K562 (cell line): Measurements from ENCODE around the gene RAB31. TPM values are rescaled to one million over a fixed set of nuclear protein-coding genes. Genes with fewer than 3 reads are reported as not detected.

Source experiments
- CBX2 ChIP-seq: fragments of 200-600 bp; sonication (generic); IDR thresholded peaks from one replicate; pipeline ENCODE4 v1.6.1; 2012; ENCODE audit warnings: mild to moderate bottlenecking, low read length, inconsistent platforms; ENCODE audit not compliant: insufficient read depth, poor library complexity, severe bottlenecking
- DEAF1 ChIP-seq: fragments of 450-650 bp; formaldehyde crosslinking; IDR thresholded peaks from 2 replicates; pipeline ENCODE4 v1.4.0; 2020; ENCODE audit warnings: mild to moderate bottlenecking, moderate library complexity
- FOXK1 ChIP-seq: sonication (generic); formaldehyde crosslinking; IDR thresholded peaks from 2 replicates; pipeline ENCODE4 v1.8.0; 2022; ENCODE audit warnings: missing genetic modification reagents, mild to moderate bottlenecking, borderline replicate concordance
- GTF2F1 ChIP-seq: IDR thresholded peaks from 2 replicates; pipeline ENCODE4 v1.6.1; 2011; ENCODE audit warnings: low read depth, low read length, improper control_type of control experiment
- GTF3C2 ChIP-seq: IDR thresholded peaks from 3 replicates; pipeline ENCODE4 v1.6.1; 2011; ENCODE audit warnings: borderline replicate concordance, mild to moderate bottlenecking, moderate library complexity; ENCODE audit not compliant: insufficient read length; ENCODE audit errors: extremely low read depth
- MYC ChIP-seq, 2 experiments: fragments of 250-450 bp in 1 of 2; sonication (Bioruptor Pico) in 1 of 2; IDR thresholded peaks; 2 replicates each; pipeline versions ENCODE4 v1.5.1 to v1.6.1; 2012 to 2021; ENCODE audit warnings: low read depth in 2 of 2, borderline replicate concordance in 1 of 2, improper control_type of control experiment in 1 of 2, low read length in 1 of 2, mild to moderate bottlenecking in 1 of 2, moderate library complexity in 1 of 2
- NR3C1 ChIP-seq: sonication (generic); formaldehyde crosslinking; IDR thresholded peaks from 2 replicates; pipeline ENCODE4 v1.8.1; 2022; ENCODE audit warnings: missing genetic modification reagents
- NR4A1 ChIP-seq, 2 experiments: fragments of 250-450 bp in 1 of 2; fragments of 450-650 bp in 1 of 2; sonication (Bioruptor Pico) in 1 of 2; IDR thresholded peaks; 2 replicates each; pipeline versions ENCODE4 v1.4.0 to v1.6.1; 2016 to 2020; ENCODE audit warnings: mild to moderate bottlenecking in 2 of 2, missing compliant biosample characterization in 1 of 2, missing genetic modification characterization in 1 of 2, moderate library complexity in 1 of 2
- POLR2AphosphoS2 ChIP-seq: IDR thresholded peaks from 2 replicates; pipeline ENCODE4 v1.6.1; 2012; ENCODE audit warnings: low read length, improper control_type of control experiment
- RAD21 ChIP-seq, 2 experiments: fragments of 250-450 bp in 1 of 2; fragments of 450-650 bp in 1 of 2; sonication (Bioruptor Pico) in 1 of 2; formaldehyde crosslinking in 1 of 2; IDR thresholded peaks in 1 of 2; conservative IDR thresholded peaks in 1 of 2; 2 replicates each; pipeline versions ENCODE4 v1.4.0 to v1.8.0; 2020 to 2022; ENCODE audit warnings: mild to moderate bottlenecking in 2 of 2, moderate library complexity in 1 of 2
- ZBTB12 ChIP-seq: fragments of 250-450 bp; sonication (Bioruptor Pico); IDR thresholded peaks from 2 replicates; pipeline ENCODE4 v1.4.0; 2020
- ZBTB2 ChIP-seq: fragments of 450-650 bp; IDR thresholded peaks from 2 replicates; pipeline ENCODE4 v1.6.1; 2016; ENCODE audit warnings: antibody characterized with exemption
- ZBTB26 ChIP-seq: fragments of 450-650 bp; formaldehyde crosslinking; IDR thresholded peaks from 2 replicates; pipeline ENCODE4 v1.4.0; 2022; ENCODE audit warnings: missing genetic modification characterization
- ZNF174 ChIP-seq: fragments of 250-450 bp; sonication (Bioruptor Pico); IDR thresholded peaks from 2 replicates; pipeline ENCODE4 v1.4.0; 2020; ENCODE audit warnings: mild to moderate bottlenecking
- ZNF239 ChIP-seq: fragments of 250-450 bp; sonication (Bioruptor Pico); IDR thresholded peaks from 2 replicates; pipeline ENCODE4 v1.4.0; 2020; ENCODE audit warnings: mild to moderate bottlenecking
- ZNF583 ChIP-seq: fragments of 250-450 bp; sonication (Bioruptor Pico); IDR thresholded peaks from 2 replicates; pipeline ENCODE4 v1.4.0; 2020
- ZNF695 ChIP-seq: fragments of 450-650 bp; formaldehyde crosslinking; IDR thresholded peaks from 2 replicates; pipeline ENCODE4 v1.4.0; 2020; ENCODE audit warnings: mild to moderate bottlenecking, moderate library complexity
- ZSCAN29 ChIP-seq: fragments of 450-650 bp; IDR thresholded peaks from 2 replicates; pipeline ENCODE4 v1.6.1; 2017
- polyA plus RNA-seq, 8 experiments: library from polyadenylated mRNA; depleted of rRNA in 4 of 8; stranded (reverse) in 5 of 8; unstranded in 3 of 8; fragments of >200 nt; fragmentation: Nextera tagmentation in 2 of 8; fragmentation: Illumina TruSeq in 1 of 8; extraction: Ambion mirVana in 2 of 8; extraction: Trizol in 1 of 8; gene quantifications; 2 replicates each; pipeline versions ENCODE4 v1.2.1 to v1.2.3, GENCODE V29; 2011 to 2014; ENCODE audit warnings: inconsistent platforms in 1 of 8, missing spikeins in 1 of 8
- total RNA-seq, 7 experiments: library from RNA; depleted of rRNA in 6 of 7; stranded (reverse); fragments of >200 nt in 6 of 7; fragmentation: Illumina TruSeq in 2 of 7; extraction: Trizol in 2 of 7; gene quantifications; 2 replicates each; pipeline versions ENCODE4 v1.2.1 to v1.2.3, GENCODE V29; 2011 to 2021; ENCODE audit warnings: low replicate concordance in 1 of 7

The RAB31 gene
- total and polyA plus RNA-seq, 9 of the 15 experiments (the other 6 are each of a cell fraction or from before 2014, with no cell fraction given) = 20.7 to 70.4 (median 41.3) TPM

- no peak for TF ChIP-seq GTF3C2
- TF ChIP-seq ZNF695 (CRISPR knock-in tag) = 0 out of 2 replicates have a peak, but pooled peaks have one; percentile 28
- TF ChIP-seq MYC (IDR thresholded peaks at IDR 0.05; ENCODE audit: low read depth, low read length) = no peak
- 0 out of 2 replicates have a peak, but pooled peaks have one; percentile 37 for TF ChIP-seq MYC (CRISPR knock-in tag; IDR thresholded peaks at IDR 0.05; ENCODE audit: borderline replicate concordance, low read depth)
- peak; percentile 59 for TF ChIP-seq ZBTB12 (CRISPR knock-in tag)
- TF ChIP-seq NR4A1 (CRISPR knock-in tag; IDR thresholded peaks at IDR 0.05) = 0 out of 2 replicates have a peak, but pooled peaks have one; percentile 79
- peak; percentile 87 for TF ChIP-seq NR4A1 (tag; IDR thresholded peaks at IDR 0.05)
- TF ChIP-seq FOXK1 (CRISPR knock-in tag) = no peak
- no peak for TF ChIP-seq ZSCAN29
- TF ChIP-seq ZBTB2 = 0 out of 2 replicates have a peak, but pooled peaks have one; percentile 27
- peak; percentile 65 for TF ChIP-seq ZNF239 (CRISPR knock-in tag)
- TF ChIP-seq DEAF1 (CRISPR knock-in tag) = 0 out of 2 replicates have a peak, but pooled peaks have one; percentile 13
- no peak for TF ChIP-seq POLR2AphosphoS2
- TF ChIP-seq ZBTB26 = 0 out of 2 replicates have a peak, but pooled peaks have one; percentile 40
- TF ChIP-seq CBX2 = no peak
- no peak for TF ChIP-seq NR3C1
- TF ChIP-seq ZNF174 (CRISPR knock-in tag) = peak; percentile 83; the same call in 1 of the 2 replicates
- TF ChIP-seq ZNF583 (CRISPR knock-in tag) = peak; percentile 80; the same call in 1 of the 2 replicates
- no peak; a peak in 1 of 4 replicates for TF ChIP-seq RAD21 (CRISPR knock-in tag; conservative IDR thresholded peaks at IDR 0.05 in 1 of 2, IDR thresholded peaks at IDR 0.05 in 1 of 2)
- no peak for TF ChIP-seq GTF2F1
Measured at GRCh38 chr18:9878783-9879242, 170.7 kb downstream of the RAB31 start (continued).
